HepG2 (cell line): ENCODE measurements around the gene ABCC1. TPM values are rescaled to one million over a fixed set of nuclear protein-coding genes. Genes with fewer than 3 reads are reported as not detected.

Experiments used
- ADNP ChIP-seq: sonication (generic); formaldehyde crosslinking; IDR thresholded peaks from 2 replicates; pipeline ENCODE4 v1.4.0; 2020; ENCODE audit warnings: missing genetic modification reagents
- ATF1 ChIP-seq: IDR thresholded peaks from 2 replicates; pipeline ENCODE4 v1.6.1; 2016; ENCODE audit warnings: mild to moderate bottlenecking, control low read depth
- BCL6 ChIP-seq: IDR thresholded peaks from 2 replicates; pipeline ENCODE4 v1.6.1; 2016; ENCODE audit warnings: missing genetic modification reagents, missing compliant biosample characterization
- GFI1 ChIP-seq: sonication (generic); formaldehyde crosslinking; IDR thresholded peaks from 2 replicates; pipeline ENCODE4 v1.5.0; 2020; ENCODE audit warnings: missing genetic modification reagents, mild to moderate bottlenecking, borderline replicate concordance
- HOXA5 ChIP-seq: sonication (generic); formaldehyde crosslinking; IDR thresholded peaks from 2 replicates; pipeline ENCODE4 v1.4.0; 2020; ENCODE audit warnings: missing genetic modification reagents
- NBN ChIP-seq: fragments of 450-650 bp; conservative IDR thresholded peaks from 2 replicates; pipeline ENCODE4 v1.6.1; 2017
- NFE2L2 ChIP-seq: fragments of 150-350 bp; IDR thresholded peaks from 2 replicates; pipeline ENCODE4 v1.6.1; 2014; ENCODE audit warnings: low read length
- PAWR ChIP-seq: sonication (generic); formaldehyde crosslinking; IDR thresholded peaks from 2 replicates; pipeline ENCODE4 v1.4.0; 2020; ENCODE audit warnings: missing genetic modification reagents, mild to moderate bottlenecking, borderline replicate concordance
- PHF8 ChIP-seq: sonication (generic); formaldehyde crosslinking; IDR thresholded peaks from 2 replicates; pipeline ENCODE4 v1.5.0; 2020; ENCODE audit warnings: missing genetic modification reagents
- POLR2A ChIP-seq, 2 experiments: IDR thresholded peaks; 2 replicates each; pipeline ENCODE4 v1.6.1; 2011; ENCODE audit warnings: low read depth in 2 of 2, low read length in 2 of 2, mild to moderate bottlenecking in 1 of 2, moderate library complexity in 1 of 2; ENCODE audit not compliant: insufficient read depth in 1 of 2
- PPARG ChIP-seq: conservative IDR thresholded peaks from 2 replicates; pipeline ENCODE4 v1.6.1; 2016; ENCODE audit warnings: missing biosample characterization, missing genetic modification reagents
- RARA ChIP-seq: IDR thresholded peaks from 2 replicates; pipeline ENCODE4 v1.6.1; 2016; ENCODE audit warnings: missing genetic modification reagents, missing compliant biosample characterization
- THAP11 ChIP-seq: IDR thresholded peaks from 2 replicates; pipeline ENCODE4 v1.6.1; 2016; ENCODE audit warnings: missing biosample characterization, missing genetic modification reagents
- ZFP90 ChIP-seq: sonication (generic); formaldehyde crosslinking; IDR thresholded peaks from 2 replicates; pipeline ENCODE4 v1.8.0; 2022; ENCODE audit warnings: missing genetic modification reagents, mild to moderate bottlenecking, inconsistent platforms, borderline replicate concordance
- ZNF124 ChIP-seq: sonication (generic); formaldehyde crosslinking; IDR thresholded peaks from 2 replicates; pipeline ENCODE4 v1.4.0; 2020; ENCODE audit warnings: missing genetic modification reagents
- ZNF546 ChIP-seq: sonication (generic); formaldehyde crosslinking; conservative IDR thresholded peaks from 2 replicates; pipeline ENCODE4 v1.8.1; 2023; ENCODE audit warnings: mild to moderate bottlenecking, missing genetic modification reagents
- ZNF713 ChIP-seq: sonication (generic); formaldehyde crosslinking; IDR thresholded peaks from 2 replicates; pipeline ENCODE4 v1.4.0; 2020; ENCODE audit warnings: mild to moderate bottlenecking, missing genetic modification reagents
- polyA plus RNA-seq, 8 experiments: library from polyadenylated mRNA; depleted of rRNA in 3 of 8; stranded (reverse) in 7 of 8; unstranded in 1 of 8; fragments of >200 nt; fragmentation: Illumina TruSeq in 4 of 8; extraction: Trizol in 4 of 8; gene quantifications; 2 replicates each; pipeline versions ENCODE4 v1.2.1 to v1.2.3, GENCODE V29; 2011 to 2016; ENCODE audit warnings: low read depth in 4 of 8, missing spikeins in 1 of 8, mixed read lengths in 1 of 8; ENCODE audit not compliant: insufficient read depth in 1 of 8
- total RNA-seq, 5 experiments: library from RNA; depleted of rRNA; stranded (reverse); fragments of >200 nt; fragmentation: Illumina TruSeq; extraction: Trizol; gene quantifications; 2 replicates each; pipeline ENCODE4 v1.2.3, GENCODE V29; 2016; ENCODE audit warnings: low read depth in 1 of 5
- TF ChIP-seq, protein P1 (sequence below): IDR thresholded peaks from 2 replicates; pipeline ENCODE4 v1.6.1; 2018; ENCODE audit warnings: missing genetic modification reagents
- TF ChIP-seq, protein P2 (sequence below): sonication (generic); formaldehyde crosslinking; IDR thresholded peaks from 2 replicates; pipeline ENCODE4 v1.5.0; 2020; ENCODE audit warnings: missing genetic modification reagents, mild to moderate bottlenecking, borderline replicate concordance
- TF ChIP-seq, protein P3 (sequence below): sonication (generic); formaldehyde crosslinking; IDR thresholded peaks from 2 replicates; pipeline ENCODE4 v1.5.0; 2020; ENCODE audit warnings: missing genetic modification reagents
- TF ChIP-seq, protein P4 (sequence below): sonication (generic); formaldehyde crosslinking; IDR thresholded peaks from 2 replicates; pipeline ENCODE4 v1.4.0; 2020; ENCODE audit warnings: missing genetic modification reagents, borderline replicate concordance
- TF ChIP-seq, protein P5 (sequence below): sonication (generic); formaldehyde crosslinking; IDR thresholded peaks from 2 replicates; pipeline ENCODE4 v1.8.1; 2023; ENCODE audit warnings: missing genetic modification reagents, mild to moderate bottlenecking, borderline replicate concordance

ABCC1 gene
- total and polyA plus RNA-seq, 2 of the 13 experiments (the other 11 are each of a cell fraction or from before 2014, with no cell fraction given): 13.0 to 30.6 TPM

DNA sequence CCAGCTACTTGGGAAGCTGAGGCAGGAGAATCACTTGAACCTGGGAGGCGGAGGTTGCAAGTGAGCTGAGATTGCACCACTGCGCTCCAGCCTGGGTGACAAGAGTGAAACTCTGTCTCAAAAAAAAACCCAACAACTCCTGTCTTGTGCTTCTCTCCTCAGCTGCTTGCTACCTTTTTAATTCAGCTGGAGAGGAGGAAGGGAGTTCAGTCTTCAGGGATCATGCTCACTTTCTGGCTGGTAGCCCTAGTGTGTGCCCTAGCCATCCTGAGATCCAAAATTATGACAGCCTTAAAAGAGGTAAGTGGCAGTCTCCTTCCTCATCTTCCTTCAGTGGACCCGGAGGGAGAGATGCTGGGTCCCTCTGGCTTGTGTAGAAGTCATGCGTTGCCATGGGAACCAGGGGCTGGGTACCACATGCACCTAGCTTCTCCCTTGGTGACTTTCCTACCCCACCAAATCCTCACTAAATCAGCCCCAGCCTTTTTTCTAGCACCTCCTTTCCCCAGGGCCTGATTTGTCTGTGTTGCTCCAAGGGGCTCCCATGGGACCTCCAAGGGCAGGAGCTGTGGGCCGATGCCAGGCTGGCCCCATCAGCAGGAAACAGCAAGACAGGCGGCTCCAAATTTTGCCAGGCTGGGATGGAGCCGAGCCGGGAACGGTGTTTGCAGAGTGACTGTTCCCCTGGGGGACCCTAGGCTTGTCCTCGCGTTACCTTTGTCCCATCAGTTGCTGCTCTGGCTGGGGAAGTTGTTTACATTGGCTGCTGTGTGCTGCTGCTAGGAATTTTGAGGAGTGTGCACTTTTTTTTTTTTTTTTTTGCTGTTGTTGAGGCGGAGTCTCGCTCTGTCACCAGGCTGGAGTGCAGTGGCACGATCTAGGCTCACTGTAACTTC lies 65.2 kb downstream of the ABCC1 start (continued):
- TF ChIP-seq, protein P1, sequence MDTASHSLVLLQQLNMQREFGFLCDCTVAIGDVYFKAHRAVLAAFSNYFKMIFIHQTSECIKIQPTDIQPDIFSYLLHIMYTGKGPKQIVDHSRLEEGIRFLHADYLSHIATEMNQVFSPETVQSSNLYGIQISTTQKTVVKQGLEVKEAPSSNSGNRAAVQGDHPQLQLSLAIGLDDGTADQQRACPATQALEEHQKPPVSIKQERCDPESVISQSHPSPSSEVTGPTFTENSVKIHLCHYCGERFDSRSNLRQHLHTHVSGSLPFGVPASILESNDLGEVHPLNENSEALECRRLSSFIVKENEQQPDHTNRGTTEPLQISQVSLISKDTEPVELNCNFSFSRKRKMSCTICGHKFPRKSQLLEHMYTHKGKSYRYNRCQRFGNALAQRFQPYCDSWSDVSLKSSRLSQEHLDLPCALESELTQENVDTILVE (CRISPR knock-in tag): peak; percentile 56; the same call in 1 of the 2 replicates
- TF ChIP-seq NFE2L2: no peak
- no peak for TF ChIP-seq NBN
- no peak for TF ChIP-seq POLR2A (IDR thresholded peaks at IDR 0.05; ENCODE audit: insufficient read depth in 1 of 2, low read depth in 2 of 2, low read length in 2 of 2)
- TF ChIP-seq ZFP90 (CRISPR knock-in tag): peak; percentile 53; the same call in 1 of the 2 replicates
- TF ChIP-seq, protein P2, sequence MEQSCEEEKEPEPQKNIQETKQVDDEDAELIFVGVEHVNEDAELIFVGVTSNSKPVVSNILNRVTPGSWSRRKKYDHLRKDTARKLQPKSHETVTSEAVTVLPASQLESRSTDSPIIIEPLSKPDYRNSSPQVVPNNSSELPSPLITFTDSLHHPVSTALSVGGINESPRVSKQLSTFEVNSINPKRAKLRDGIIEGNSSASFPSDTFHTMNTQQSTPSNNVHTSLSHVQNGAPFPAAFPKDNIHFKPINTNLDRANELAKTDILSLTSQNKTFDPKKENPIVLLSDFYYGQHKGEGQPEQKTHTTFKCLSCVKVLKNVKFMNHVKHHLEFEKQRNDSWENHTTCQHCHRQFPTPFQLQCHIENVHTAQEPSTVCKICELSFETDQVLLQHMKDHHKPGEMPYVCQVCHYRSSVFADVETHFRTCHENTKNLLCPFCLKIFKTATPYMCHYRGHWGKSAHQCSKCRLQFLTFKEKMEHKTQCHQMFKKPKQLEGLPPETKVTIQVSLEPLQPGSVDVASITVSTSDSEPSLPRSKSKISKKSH: no peak
- TF ChIP-seq GFI1: no peak
- no peak for TF ChIP-seq ZNF546 (CRISPR knock-in tag)
- peak; percentile 90 for TF ChIP-seq BCL6 (CRISPR knock-in tag)
- TF ChIP-seq THAP11 (CRISPR knock-in tag): peak; percentile 62
- TF ChIP-seq, protein P3, sequence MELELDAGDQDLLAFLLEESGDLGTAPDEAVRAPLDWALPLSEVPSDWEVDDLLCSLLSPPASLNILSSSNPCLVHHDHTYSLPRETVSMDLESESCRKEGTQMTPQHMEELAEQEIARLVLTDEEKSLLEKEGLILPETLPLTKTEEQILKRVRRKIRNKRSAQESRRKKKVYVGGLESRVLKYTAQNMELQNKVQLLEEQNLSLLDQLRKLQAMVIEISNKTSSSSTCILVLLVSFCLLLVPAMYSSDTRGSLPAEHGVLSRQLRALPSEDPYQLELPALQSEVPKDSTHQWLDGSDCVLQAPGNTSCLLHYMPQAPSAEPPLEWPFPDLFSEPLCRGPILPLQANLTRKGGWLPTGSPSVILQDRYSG (CRISPR knock-in tag): no peak
- TF ChIP-seq PPARG: peak; percentile 96
- TF ChIP-seq ZNF713: no peak
- 0 out of 2 replicates have a peak, but pooled peaks have one; percentile 25 for TF ChIP-seq HOXA5 (CRISPR knock-in tag)
- no peak for TF ChIP-seq ADNP (CRISPR knock-in tag)
- no peak for TF ChIP-seq PHF8 (CRISPR knock-in tag)
- TF ChIP-seq PAWR (CRISPR knock-in tag): no peak
- TF ChIP-seq ATF1 (CRISPR knock-in tag): no peak
- TF ChIP-seq ZNF124 (CRISPR knock-in tag): no peak
- TF ChIP-seq, protein P4, sequence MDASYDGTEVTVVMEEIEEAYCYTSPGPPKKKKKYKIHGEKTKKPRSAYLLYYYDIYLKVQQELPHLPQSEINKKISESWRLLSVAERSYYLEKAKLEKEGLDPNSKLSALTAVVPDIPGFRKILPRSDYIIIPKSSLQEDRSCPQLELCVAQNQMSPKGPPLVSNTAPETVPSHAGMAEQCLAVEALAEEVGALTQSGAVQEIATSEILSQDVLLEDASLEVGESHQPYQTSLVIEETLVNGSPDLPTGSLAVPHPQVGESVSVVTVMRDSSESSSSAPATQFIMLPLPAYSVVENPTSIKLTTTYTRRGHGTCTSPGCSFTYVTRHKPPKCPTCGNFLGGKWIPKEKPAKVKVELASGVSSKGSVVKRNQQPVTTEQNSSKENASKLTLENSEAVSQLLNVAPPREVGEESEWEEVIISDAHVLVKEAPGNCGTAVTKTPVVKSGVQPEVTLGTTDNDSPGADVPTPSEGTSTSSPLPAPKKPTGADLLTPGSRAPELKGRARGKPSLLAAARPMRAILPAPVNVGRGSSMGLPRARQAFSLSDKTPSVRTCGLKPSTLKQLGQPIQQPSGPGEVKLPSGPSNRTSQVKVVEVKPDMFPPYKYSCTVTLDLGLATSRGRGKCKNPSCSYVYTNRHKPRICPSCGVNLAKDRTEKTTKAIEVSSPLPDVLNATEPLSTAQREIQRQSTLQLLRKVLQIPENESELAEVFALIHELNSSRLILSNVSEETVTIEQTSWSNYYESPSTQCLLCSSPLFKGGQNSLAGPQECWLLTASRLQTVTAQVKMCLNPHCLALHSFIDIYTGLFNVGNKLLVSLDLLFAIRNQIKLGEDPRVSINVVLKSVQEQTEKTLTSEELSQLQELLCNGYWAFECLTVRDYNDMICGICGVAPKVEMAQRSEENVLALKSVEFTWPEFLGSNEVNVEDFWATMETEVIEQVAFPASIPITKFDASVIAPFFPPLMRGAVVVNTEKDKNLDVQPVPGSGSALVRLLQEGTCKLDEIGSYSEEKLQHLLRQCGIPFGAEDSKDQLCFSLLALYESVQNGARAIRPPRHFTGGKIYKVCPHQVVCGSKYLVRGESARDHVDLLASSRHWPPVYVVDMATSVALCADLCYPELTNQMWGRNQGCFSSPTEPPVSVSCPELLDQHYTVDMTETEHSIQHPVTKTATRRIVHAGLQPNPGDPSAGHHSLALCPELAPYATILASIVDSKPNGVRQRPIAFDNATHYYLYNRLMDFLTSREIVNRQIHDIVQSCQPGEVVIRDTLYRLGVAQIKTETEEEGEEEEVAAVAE (CRISPR knock-in tag): no peak
- TF ChIP-seq, protein P5, sequence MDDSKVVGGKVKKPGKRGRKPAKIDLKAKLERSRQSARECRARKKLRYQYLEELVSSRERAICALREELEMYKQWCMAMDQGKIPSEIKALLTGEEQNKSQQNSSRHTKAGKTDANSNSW (CRISPR knock-in tag): no peak
- peak; percentile 93 for TF ChIP-seq RARA (CRISPR knock-in tag)
